SK-N-SH (cell line): ENCODE data around the gene SH2D3A. TPM values are rescaled to one million over a fixed set of nuclear protein-coding genes. Genes with fewer than 3 reads are reported as not detected.

Source experiments
- CTCF ChIA-PET: fragments of 300-600, 350-600 bp; formaldehyde crosslinking; extraction: SDS; loops from one replicate; lab custom pipeline; 2021; lab: Yijun Ruan, JAX
- POLR2A ChIA-PET: fragments of 350-600 bp; sonication (Branson Sonifier 250); formaldehyde crosslinking; extraction: SDS; loops from one replicate; lab custom pipeline; 2020; ENCODE audit warnings: antibody characterized with exemption, inconsistent platforms; lab: Yijun Ruan, JAX
- DNase-seq: peaks from one replicate; pipeline ENCODE4 v3.0.0; 2012
- H2AFZ ChIP-seq: fragments of 200-600 bp; sonication (generic); 2 replicates; pipeline ENCODE4 v1.8.1; 2016; ENCODE audit warnings: antibody characterized with exemption, mild to moderate bottlenecking, low read depth
- H3F3A ChIP-seq: fragments of 200-600 bp; sonication (generic); replicated peaks from 2 replicates; pipeline ENCODE3; 2016; ENCODE audit warnings: antibody characterized with exemption, mild to moderate bottlenecking; ENCODE audit not compliant: insufficient read depth
- H3K27ac ChIP-seq, 2 experiments: fragments of 200-500 bp in 1 of 2; fragments of 200-600 bp in 1 of 2; sonication (Bioruptor generic) in 1 of 2; sonication (generic), shearing (Covaris generic) in 1 of 2; 2 replicates each; pipeline versions ENCODE4 v1.5.1 to v1.6.1; 2014 to 2016; ENCODE audit warnings: low read depth in 2 of 2, inconsistent platforms in 1 of 2, low read length in 1 of 2, mild to moderate bottlenecking in 1 of 2, mixed read lengths in 1 of 2
- H3K27me3 ChIP-seq: fragments of 200-600 bp; sonication (generic), shearing (Covaris generic); 2 replicates; pipeline ENCODE4 v1.6.1; 2016; ENCODE audit warnings: mixed run types; ENCODE audit not compliant: insufficient read depth
- H3K36me3 ChIP-seq, 2 experiments: fragments of 200-500 bp in 1 of 2; fragments of 200-600 bp in 1 of 2; sonication (Bioruptor generic) in 1 of 2; sonication (generic) in 1 of 2; replicated peaks in 1 of 2; 2 replicates each; pipeline versions ENCODE3 to v1.5.1; 2014 to 2016; ENCODE audit warnings: low read length in 1 of 2, mild to moderate bottlenecking in 1 of 2; ENCODE audit not compliant: insufficient read depth in 2 of 2, control insufficient read depth in 1 of 2
- H3K4me1 ChIP-seq, 2 experiments: fragments of 200-500 bp in 1 of 2; fragments of 200-600 bp in 1 of 2; sonication (Bioruptor generic) in 1 of 2; sonication (generic), shearing (Covaris generic) in 1 of 2; 2 replicates each; pipeline versions ENCODE4 v1.5.1 to v1.6.1; 2014 to 2016; ENCODE audit warnings: low read depth in 1 of 2, low read length in 1 of 2, mixed run types in 1 of 2; ENCODE audit not compliant: insufficient read depth in 2 of 2, control insufficient read depth in 1 of 2
- H3K4me2 ChIP-seq: fragments of 200-600 bp; sonication (generic), shearing (Covaris generic); 2 replicates; pipeline ENCODE4 v1.6.1; 2017; ENCODE audit warnings: mixed run types
- H3K4me3 ChIP-seq, 2 experiments: fragments of 200-500 bp in 1 of 2; fragments of 200-600 bp in 1 of 2; sonication (Bioruptor generic) in 1 of 2; sonication (generic), shearing (Covaris generic) in 1 of 2; 2 replicates each; pipeline versions ENCODE4 v1.5.1 to v1.8.1; 2014 to 2016; ENCODE audit warnings: low read depth in 2 of 2, inconsistent platforms in 1 of 2, low read length in 1 of 2, mild to moderate bottlenecking in 1 of 2, mixed read lengths in 1 of 2, moderate library complexity in 1 of 2
- H3K79me2 ChIP-seq: fragments of 200-600 bp; sonication (generic); 2 replicates; pipeline ENCODE4 v1.8.1; 2017; ENCODE audit warnings: mild to moderate bottlenecking; ENCODE audit not compliant: insufficient read depth
- H3K9ac ChIP-seq: fragments of 200-600 bp; sonication (generic); 2 replicates; pipeline ENCODE4 v1.6.1; 2017; ENCODE audit warnings: mixed run types
- H3K9me2 ChIP-seq: fragments of 200-600 bp; sonication (generic); 2 replicates; pipeline ENCODE4 v1.6.1; 2017; ENCODE audit warnings: mixed run types
- H3K9me3 ChIP-seq: fragments of 200-600 bp; sonication (generic); 2 replicates; pipeline ENCODE4 v1.6.1; 2017; ENCODE audit warnings: mixed run types, mild to moderate bottlenecking, moderate library complexity
- H4K20me1 ChIP-seq: fragments of 200-600 bp; sonication (generic); 2 replicates; pipeline ENCODE4 v1.6.1; 2017; ENCODE audit warnings: mild to moderate bottlenecking, mixed run types; ENCODE audit not compliant: insufficient read depth
- CHD2 ChIP-seq: fragments of 150-350 bp; IDR thresholded peaks from 2 replicates; pipeline ENCODE4 v1.6.1; 2018; ENCODE audit warnings: low read length; ENCODE audit not compliant: partially characterized antibody
- CTCF ChIP-seq: fragments of 200-600 bp; sonication (generic); IDR thresholded peaks from 2 replicates; pipeline ENCODE4 v1.6.1; 2017; ENCODE audit warnings: antibody characterized with exemption, mild to moderate bottlenecking, moderate library complexity
- ELF1 ChIP-seq: IDR thresholded peaks from 2 replicates; pipeline ENCODE4 v1.4.0; 2012
- EP300 ChIP-seq, 2 experiments: IDR thresholded peaks; 2 replicates each; pipeline versions ENCODE4 v1.4.0 to v1.6.1; 2012; ENCODE audit warnings: borderline replicate concordance in 1 of 2, low read depth in 1 of 2, low read length in 1 of 2
- FOSL2 ChIP-seq: IDR thresholded peaks from 2 replicates; pipeline ENCODE4 v1.4.0; 2012; ENCODE audit warnings: low read depth, mild to moderate bottlenecking, moderate library complexity, borderline replicate concordance
- FOXM1 ChIP-seq: IDR thresholded peaks from 2 replicates; pipeline ENCODE4 v1.4.0; 2012; ENCODE audit warnings: low read depth, mild to moderate bottlenecking
- GATA2 ChIP-seq: sonication (generic); formaldehyde crosslinking; IDR thresholded peaks from 2 replicates; pipeline ENCODE4 v1.5.0; 2020; ENCODE audit warnings: mild to moderate bottlenecking, missing genetic modification reagents
- MEF2A ChIP-seq: IDR thresholded peaks from 2 replicates; pipeline ENCODE4 v1.4.0; 2012; ENCODE audit warnings: low read depth, borderline replicate concordance
- NRF1 ChIP-seq: IDR thresholded peaks from 2 replicates; pipeline ENCODE4 v1.6.1; 2012; ENCODE audit warnings: low read depth, mild to moderate bottlenecking, low read length
- PBX3 ChIP-seq: IDR thresholded peaks from 2 replicates; pipeline ENCODE4; 2012
- RAD21 ChIP-seq: IDR thresholded peaks from 2 replicates; pipeline ENCODE4 v1.6.1; 2012; ENCODE audit warnings: mild to moderate bottlenecking, low read length
- RFX5 ChIP-seq: IDR thresholded peaks from 2 replicates; pipeline ENCODE4 v1.6.1; 2012; ENCODE audit warnings: mild to moderate bottlenecking, improper control_type of control experiment, low read length
- SIN3A ChIP-seq: IDR thresholded peaks from 2 replicates; pipeline ENCODE4 v1.6.1; 2012; ENCODE audit warnings: low read depth, mild to moderate bottlenecking, low read length, moderate library complexity, borderline replicate concordance
- SMC3 ChIP-seq: IDR thresholded peaks from 2 replicates; pipeline ENCODE4 v1.6.1; 2012; ENCODE audit warnings: low read depth, low read length, improper control_type of control experiment
- TAF1 ChIP-seq: IDR thresholded peaks from 2 replicates; pipeline ENCODE4 v1.6.1; 2012; ENCODE audit warnings: low read depth, mild to moderate bottlenecking, low read length, moderate library complexity, borderline replicate concordance
- USF1 ChIP-seq: IDR thresholded peaks from 2 replicates; pipeline ENCODE4 v1.4.0; 2012; ENCODE audit warnings: low read depth, borderline replicate concordance
- ZBTB33 ChIP-seq: IDR thresholded peaks from 2 replicates; pipeline ENCODE4 v1.4.0; 2012; ENCODE audit warnings: low read depth, borderline replicate concordance
- WGBS: methylation state at CpG from one replicate; pipeline ENCODE4 v1.1.6; 2017; ENCODE audit warnings: low lambda C conversion rate; 5-methylcytosine and 5-hydroxymethylcytosine counted together
- polyA plus RNA-seq, 3 experiments: library from polyadenylated mRNA; depleted of rRNA; stranded (reverse); fragments of >200 nt; gene quantifications; 2 replicates each; pipeline ENCODE4 v1.2.3, GENCODE V29; 2012

Gene SH2D3A
- polyA plus RNA-seq, 1 of the 3 experiments (the other 2 are of a cell fraction): 0.35 TPM

GRCh38 chr19:6710273-6711077 is 56.8 kb downstream of the SH2D3A start:
- Histone ChIP-seq H3K4me1 (no peaks in the 10 kb centered on the region), H4K20me1 (no peaks in the 10 kb centered on the region), H3K9me2 (no peaks in the 10 kb centered on the region), H2AFZ (no peak overlapping the region), H3K36me3 (no peaks in the 10 kb centered on the region), H3F3A (no peaks in the 10 kb centered on the region), H3K4me2 (no peak overlapping the region), H3K4me3 (no peak overlapping the region), H3K27ac (no peak overlapping the region), H3K79me2 (no peaks in the 10 kb centered on the region), H3K27me3 (peaks cover 33% of the 10 kb centered on the region), H3K9ac (no peak overlapping the region), H3K9me3 (no peaks in the 10 kb centered on the region)
- CTCF ChIA-PET: no interaction called here
- POLR2A ChIA-PET: no interaction called here
- DNase-seq: no peak
- WGBS: 49% methylated on average over 29 of the region's 30 CpGs
- no peak for TF ChIP-seq FOSL2
- TF ChIP-seq SMC3: no peak
- TF ChIP-seq ZBTB33: no peak
- no peak for TF ChIP-seq CTCF
- no peak for TF ChIP-seq NRF1
- no peak for TF ChIP-seq PBX3
- no peak for TF ChIP-seq USF1
- TF ChIP-seq TAF1: no peak
- TF ChIP-seq RAD21: no peak
- no peak for TF ChIP-seq CHD2
- TF ChIP-seq FOXM1: no peak
- no peak for TF ChIP-seq SIN3A
- no peak for TF ChIP-seq MEF2A
- TF ChIP-seq GATA2 (CRISPR knock-in tag): no peak
- TF ChIP-seq ELF1: no peak
- no peak for TF ChIP-seq EP300 (IDR thresholded peaks at IDR 0.05; ENCODE audit: borderline replicate concordance in 1 of 2, low read depth in 1 of 2, low read length in 1 of 2)
- TF ChIP-seq RFX5: no peak
